ENCODE measurements around the gene WDR37.

WDR37 gene

DNA sequence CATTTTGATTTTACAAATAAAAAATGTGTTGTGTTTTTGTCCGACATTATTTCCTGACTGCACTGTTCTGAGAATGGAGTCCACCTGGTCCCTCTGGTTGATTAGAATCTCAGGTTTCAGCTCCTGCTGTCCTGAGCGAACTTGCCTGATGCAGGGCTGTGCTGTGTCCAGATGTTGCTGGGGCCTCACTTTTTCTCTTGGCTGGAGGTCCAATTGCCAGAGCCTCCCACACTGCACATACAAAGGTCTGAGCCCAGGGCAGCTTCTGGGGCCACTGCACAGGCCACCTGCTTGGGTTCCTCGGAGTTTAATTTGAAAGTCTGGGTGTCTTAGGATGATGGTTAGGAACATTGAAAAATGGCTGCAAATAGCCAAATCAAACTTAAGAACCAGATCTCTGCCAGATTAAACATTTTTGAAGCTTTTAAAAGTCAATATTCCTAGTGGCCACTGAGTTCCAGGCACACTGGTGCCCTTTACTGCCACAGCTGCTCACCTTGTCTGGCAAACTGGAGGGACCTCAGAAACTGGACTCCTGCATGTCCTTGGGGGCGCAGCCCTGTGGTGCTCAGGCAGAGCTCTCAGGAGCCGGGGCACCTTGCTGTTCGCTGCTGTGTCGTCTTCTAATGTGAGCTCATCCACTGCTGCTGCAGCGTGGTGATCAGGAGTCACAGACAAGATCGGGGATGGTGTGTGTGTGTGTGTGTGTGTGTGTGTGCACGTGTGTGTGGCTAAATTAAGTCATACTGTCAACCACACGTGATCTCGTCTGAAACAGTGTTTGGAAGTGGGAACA is 75.0 kb downstream of the WDR37 start:
- DNase-seq, result no peak

DNA sequence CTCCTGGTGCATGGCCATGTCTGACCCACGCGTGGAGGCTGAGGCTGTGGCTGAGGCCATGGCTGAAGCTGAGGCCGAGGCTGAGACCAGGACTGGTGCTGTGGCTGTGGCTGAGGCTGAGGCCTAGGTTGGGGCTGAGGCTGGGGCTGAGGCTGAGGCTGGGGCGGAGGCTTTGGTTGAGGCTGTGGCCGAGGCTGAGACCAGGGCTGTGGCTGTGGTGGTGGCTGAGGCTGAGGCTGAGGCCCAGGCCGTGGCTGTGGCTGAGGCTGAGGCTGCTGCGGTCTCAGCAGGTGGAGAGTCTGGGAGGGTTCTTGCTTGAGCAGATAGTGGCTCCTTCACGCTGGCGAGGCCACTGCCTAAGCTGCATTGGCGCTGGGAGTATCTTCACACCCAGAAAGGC is 76.4 kb downstream of the WDR37 start:
- no peak for DNase-seq

DNA sequence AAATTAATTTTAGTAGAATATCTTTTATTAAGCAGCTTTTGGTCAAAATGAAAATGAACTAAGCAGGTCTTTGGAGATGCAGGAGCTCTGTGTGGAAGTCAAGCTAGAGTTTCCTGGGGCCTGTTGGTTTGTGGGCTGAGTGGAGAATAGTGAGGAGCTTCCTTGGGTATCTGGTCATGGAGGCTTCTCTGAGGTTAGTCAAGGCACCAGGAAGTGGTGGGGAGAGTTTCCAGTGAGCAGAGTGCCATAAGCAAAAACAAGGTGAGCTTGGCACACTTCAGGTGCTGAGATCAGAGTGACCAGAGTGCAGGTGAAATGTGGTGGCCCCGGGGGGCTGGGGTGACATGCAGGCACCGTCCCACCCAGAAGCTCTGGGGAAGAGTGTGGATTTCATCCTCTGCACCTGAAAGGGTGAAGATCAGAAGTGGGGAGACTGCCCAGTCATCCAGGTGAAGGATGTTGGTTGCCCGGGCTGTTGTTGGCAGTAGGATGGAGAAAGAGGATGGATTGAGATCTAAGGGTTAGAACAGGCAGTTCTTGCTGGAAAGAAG is 77.4 kb downstream of the WDR37 start:
- no peak for DNase-seq

DNA sequence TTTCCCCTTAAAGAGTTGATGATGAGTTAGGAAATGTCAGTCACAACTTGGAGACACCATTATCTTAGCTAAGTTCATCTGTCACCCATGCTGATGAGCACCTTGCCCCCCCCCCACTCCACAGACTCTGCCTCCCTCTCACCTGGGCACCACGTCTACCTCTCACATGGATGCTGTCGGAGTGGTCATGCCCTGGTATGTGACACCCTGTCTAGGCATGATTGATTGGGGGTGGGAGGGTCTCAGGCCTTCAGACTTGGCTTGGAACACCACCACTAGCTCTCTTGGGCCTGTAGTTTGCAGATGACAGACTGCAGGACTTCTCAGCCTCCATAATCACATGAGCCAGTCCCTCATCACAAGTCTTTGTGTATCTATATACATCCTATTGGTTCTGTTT is 78.0 kb downstream of the WDR37 start:
- DNase-seq, result no peak

DNA sequence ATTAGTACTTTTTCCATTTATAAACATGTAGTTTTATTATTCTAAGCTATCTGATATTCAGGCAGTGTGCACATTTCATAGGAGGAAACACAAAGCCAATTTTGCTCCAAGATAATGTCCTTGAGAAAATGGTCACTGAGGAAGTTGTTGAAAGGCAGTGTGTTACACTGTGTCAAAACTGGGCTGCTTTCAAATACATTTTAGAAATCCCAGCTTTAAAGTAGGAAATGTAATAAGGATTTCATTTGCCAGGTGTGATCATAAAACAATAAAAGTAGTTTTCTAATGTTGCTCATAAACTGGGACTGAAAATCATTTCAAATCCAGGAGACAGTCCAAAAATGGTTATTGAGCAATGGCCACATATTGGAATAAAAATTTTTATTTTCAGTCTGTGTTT is 80.1 kb downstream of the WDR37 start:
- no peak for DNase-seq

DNA sequence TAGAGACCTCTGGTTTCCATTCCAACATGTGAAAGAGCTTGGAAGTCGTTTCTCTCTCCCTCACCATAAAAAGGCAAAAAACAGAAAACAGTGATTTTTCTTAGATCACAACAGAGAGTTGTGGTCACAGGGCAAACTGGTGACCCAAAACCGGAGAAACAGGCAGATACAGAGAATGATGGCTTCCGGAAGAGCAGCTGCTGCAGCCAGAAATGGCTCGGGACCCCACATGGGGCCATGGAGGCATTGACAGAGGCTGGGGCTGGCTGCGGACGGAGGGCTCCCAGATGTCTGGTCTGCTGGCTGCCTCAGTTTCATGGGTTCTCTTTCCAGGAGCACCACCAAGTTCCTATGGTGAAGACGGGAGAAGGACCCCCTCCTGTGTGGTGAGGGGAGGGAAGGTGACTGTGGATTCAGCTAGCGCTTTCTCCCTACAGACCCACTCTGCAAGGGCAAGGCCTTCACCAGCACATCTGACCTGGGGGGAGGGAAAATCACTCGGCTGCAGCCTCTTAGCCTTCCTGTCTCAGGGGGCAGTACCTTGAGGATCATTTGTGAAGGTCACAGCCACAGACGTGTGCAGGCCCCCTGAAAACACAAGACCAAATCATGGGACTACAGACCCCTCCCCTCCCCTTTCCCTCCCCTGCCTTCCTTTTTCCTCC is 81.4 kb downstream of the WDR37 start:
- no peak for DNase-seq

DNA sequence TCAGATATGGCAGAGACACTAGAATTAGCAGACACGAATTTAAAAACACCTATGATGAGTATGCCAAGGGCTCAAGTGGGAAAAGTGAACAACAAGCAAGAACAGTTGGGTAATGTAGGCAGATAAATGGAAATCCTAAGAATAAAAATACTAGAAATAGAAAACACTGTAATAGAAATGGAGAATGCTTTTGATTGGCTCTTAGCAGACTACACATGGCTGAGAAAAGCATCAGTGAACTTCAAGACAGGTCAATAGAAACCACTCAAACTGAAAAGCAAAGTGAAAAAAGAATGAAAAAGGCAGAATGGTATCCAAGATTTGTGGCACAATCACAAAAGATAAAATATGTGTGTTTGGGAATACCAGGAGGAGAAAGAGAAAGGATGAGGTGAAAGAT is 82.3 kb downstream of the WDR37 start:
- no peak for DNase-seq

DNA sequence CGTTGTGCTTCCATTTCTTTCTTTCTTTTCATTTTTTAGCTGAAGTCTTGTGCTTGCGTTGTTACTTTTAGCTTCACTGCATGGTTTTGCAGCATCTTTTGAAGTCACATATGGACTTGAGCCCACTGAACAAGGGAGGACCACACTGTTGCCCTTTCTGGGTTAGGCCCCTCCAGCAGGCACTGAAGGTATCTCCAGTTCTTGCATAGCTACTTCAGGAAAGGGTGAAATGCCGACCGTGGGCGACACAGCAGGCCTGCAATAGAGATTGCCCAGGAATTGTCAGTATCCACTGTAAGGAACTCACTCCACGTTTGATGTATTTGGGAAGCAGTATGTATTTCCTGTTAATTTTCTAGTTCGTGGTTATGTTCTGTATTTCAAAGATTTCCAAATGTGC is 85.1 kb downstream of the WDR37 start:
- DNase-seq, result no peak

DNA sequence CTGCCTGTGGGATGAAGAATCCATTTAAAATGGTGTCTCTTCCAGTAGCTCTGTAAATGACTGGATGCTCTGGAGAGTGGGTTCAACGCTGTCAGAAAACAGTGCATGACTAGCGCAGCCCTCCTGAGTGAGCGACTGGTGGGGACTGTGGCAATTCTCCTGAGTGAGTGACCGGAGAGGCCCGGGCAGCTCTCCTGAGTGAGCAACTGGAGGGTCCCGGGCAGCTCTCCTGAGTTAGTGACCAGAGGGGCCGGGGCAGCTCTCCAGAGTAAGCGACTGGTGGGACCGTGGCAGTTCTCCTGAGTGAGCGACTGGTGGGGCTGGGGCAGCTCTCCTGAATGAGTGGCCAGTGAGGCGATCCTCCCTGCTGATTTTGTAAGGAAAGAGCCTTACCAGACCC is 85.5 kb downstream of the WDR37 start:
- no peak for DNase-seq

DNA sequence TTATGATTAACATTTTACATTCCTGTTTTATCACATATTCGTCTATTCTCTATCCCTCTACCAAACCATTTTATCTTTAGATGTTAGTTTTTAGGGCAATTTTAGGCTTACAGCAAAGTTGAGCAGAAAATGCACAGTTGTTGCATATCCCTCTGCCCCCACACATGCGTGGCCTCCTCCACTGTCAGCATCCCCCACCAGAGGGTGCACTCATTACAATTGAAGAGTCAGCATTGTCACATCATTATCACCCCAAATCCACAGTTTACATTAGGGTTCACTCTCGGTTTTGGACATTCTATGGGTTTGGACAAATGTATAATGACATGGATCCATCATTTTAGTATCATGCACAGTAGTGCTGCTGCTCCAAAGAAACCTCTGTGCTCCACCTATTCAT is 86.4 kb downstream of the WDR37 start:
- no peak for DNase-seq

DNA sequence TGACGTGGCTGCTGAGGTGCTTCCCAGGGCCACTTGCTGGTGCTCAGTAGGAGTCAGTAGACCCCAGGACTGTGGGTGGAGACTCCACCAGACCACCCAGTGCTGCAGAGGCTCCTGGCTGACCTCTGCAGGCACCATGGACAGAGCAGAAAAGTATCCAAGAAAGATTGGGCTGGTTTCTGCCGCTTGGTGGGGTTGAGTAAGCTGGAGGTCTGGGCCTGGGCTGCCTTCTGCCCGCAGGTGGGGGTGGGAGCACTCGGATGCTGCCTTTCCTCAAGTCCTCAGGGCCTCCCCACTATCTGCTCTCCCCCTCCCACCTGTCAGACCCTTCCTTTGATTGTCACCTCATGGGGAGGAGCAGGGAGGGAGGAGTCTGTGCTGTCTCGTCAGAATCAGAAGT is 91.6 kb downstream of the WDR37 start:
- no peak for DNase-seq

DNA sequence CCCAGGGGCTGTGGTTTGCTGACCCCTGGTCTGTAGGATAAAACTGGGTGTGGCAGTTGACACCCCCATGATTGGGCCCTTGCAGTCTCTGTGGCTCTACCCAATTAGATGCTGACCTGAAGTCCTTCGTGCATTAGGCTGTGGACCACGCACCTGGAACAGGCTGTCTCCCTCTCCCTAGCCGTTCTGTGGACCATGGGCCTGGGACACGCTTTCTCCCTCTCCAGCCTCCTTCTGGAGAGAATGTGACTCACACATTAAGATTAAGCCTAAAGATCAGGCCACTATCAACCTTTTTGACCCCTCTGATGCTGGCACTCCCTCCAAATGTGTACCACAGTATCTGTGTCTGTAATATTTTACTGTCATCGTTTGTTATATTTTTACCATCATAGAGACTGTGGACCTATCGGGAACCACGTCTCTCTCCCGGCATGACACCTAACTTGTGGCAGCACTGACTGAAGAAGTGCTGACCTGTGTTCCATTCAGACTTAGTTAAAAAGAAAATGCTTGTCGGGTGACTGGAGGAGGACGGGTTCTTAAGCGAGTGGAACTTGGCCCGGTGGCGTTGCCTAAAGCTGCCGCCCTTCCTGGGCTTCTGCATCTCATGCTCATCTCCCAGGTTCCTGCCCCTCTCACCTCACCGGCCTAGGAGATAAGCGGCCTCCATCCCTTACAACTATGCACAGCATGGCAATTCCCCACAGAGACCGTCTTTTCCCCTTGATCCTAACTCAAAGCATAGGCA is 92.8 kb downstream of the WDR37 start:
- no peak for DNase-seq

DNA sequence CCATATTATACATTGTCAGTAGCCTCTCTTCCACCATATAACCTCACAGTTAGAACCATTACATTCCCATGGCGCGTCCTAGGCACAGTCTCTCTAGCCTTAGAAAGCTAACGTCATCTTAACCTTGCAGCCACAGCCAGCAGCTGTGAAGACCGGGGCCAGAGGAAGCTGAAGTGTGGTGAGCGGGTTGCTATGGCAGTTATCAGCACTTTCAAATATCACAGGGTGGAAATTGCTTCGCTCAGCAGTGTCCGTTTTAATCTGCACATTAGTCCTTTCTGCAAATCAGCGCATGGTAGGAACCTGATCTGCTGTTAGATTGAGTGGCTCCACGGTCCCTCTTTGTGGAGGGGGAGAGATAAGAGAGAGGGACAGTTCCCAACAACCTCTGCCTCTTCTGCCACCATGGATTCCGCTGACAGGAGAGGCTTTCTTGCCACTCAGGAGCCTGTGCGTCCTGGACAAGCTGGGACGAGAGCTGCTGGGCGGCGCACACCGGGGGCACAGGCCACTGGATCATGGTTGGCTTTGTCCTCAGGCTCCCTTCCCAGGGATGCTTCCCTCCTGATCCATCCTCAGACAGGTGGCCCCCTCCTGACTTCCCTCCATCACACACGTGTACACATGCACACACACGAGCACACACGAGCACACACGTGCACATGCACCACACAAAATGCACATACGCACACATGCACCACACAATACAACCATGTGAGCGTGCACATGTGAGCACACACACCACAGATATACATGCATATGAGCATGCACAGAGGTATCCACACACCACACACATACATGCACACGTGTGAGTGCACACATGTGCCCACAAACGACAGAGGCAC is 93.8 kb downstream of the WDR37 start:
- DNase-seq, result no peak

DNA sequence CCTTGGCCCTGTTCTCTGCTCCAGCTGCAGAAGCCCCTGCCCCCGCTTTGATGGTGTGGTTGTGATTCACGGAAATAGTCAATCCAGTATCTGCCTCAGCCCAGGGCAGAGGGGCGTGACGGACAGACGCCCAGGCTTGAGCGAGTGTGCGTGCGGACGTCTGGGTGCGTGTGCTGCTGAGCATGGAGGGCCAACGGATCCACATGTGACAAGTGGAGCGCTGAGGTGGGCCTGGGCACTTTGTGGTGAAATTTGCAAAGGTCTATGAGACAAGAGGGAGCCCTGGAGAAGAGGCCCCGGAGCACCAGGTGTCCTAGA is 94.4 kb downstream of the WDR37 start:
- no peak for DNase-seq

DNA sequence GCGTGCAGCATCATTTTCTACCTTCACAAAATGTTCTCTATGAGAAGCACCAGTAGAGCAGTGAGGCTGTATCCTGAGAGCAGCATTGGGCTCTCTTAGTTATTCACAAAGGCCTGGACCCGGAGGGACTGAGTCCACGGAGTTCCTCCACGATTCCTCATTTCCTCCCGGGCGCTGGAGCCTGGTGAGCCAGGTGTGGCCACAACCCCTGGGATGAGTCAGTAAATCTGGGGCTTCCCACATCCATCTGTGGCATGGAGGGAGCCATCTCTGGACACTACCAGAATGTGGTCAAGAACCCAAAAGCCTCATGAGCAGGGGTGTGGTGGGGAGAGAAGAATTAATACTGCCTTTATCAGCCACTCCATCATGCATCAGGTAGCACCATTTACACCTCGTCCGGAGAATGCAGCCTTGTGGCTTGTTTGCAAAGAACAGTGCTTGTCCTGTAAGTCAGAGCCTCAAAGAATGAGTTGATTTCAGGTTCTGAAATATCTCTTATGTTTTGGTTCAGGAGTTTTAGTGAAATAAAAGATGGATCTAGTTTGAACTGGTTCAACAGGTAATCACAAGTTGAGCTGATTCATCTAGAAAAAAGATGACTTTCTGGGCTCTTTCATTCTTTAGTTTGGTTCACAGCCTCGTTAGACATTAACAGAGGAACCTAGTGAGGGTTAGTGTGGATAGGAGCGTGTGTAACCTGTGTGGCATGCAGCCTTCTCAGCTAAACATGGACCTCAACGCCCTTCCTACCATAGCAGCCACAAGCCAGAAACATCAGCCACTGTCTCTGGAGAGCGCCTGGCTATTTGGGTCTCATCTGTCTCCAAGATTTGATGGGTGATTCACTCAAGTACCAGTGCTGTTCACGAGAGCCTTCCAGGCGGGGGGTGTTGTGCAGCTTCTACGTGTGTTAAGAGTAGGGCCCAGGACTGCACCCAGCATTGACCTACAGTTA is 95.2 kb downstream of the WDR37 start:
- DNase-seq, result no peak

DNA sequence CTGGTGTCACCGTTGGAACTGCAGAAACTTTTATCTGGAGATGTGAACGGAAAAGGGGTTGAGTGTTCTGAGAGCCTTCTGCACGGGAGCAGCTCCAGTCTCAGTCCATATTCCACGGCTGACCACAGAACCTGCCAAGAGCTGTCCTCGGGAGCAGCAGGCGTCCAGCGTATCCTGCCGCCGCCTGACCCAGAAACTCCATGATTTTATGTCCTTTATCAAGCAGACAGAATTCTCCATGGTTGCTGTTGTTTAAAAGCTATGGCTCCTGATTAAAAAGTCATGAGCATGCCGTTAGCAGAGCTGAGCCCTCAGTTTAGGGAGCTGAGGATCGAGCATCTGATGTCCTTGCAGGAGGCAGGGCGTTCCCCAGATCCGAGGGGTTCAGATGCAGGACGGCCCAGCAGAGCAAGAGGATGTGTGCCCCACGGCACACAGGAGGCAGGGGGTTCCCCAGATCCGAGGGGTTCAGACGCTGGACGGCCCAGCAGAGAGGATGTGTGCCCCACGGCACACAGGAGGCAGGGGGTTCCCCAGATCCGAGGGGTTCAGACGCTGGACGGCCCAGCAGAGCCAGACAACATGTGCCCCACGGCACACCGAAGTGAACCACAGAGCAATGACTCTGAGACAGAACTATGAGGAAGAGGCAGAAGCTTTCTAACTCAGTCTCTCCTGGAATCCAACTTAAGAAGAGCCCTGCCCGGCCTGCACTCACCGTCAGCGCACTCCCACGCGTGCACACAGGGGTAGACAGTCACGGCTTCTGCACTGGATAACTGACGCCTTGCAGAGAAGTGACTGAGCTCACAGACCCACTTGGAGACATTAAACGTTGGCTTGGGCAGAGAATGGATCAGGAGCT is 96.4 kb downstream of the WDR37 start:
- no peak for DNase-seq

DNA sequence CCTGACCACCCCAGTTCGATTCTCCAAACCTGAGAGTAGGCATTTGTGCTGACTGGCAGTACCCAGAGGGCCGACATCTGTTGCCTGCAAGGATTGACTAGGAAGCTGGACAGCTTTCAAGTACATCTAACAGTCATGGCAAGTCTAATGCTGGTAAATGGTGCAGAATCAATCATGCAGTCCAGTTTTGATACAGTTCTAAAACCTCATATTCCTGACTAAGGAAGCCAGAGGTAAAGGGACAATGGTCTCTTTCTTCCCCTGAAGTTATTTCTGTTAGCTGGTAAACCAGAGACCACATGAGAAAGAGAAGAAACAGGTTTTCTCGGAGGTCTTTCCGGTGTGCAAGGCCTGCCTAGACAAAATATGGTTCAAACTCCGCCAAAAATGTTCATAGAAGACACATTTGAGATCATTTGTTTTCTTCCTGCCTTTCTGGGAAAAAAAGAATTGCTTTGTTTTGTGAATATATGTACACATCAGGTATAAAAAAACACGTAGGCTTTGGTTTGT is 97.1 kb downstream of the WDR37 start:
- no peak for DNase-seq

DNA sequence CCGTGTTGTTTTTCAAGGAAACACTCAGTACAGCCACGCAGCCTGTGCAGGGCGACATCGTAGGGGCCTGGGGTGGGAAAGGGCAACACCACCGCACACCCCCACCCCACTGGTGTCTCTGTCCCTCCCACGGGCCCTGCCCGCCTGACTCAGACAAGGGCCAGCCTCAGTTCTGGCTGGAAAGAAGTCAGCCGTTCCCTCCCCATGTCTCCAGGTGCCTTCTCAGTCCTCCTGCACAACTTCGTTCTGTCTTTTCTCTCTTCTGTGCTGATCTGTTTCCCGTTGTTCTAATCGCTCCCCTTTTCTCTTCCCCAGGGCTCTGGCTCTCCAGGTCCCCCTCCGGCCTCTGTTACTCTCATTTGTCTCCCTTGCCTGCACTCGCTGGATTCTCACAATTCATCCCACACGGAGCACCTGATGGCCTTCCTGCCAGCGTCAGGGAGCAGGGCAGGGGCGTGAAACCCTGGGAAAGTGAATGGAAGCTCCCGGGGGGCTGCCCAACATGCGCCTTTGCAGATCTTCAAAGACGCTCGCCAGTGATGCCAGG is 97.7 kb downstream of the WDR37 start:
- DNase-seq, result no peak

DNA sequence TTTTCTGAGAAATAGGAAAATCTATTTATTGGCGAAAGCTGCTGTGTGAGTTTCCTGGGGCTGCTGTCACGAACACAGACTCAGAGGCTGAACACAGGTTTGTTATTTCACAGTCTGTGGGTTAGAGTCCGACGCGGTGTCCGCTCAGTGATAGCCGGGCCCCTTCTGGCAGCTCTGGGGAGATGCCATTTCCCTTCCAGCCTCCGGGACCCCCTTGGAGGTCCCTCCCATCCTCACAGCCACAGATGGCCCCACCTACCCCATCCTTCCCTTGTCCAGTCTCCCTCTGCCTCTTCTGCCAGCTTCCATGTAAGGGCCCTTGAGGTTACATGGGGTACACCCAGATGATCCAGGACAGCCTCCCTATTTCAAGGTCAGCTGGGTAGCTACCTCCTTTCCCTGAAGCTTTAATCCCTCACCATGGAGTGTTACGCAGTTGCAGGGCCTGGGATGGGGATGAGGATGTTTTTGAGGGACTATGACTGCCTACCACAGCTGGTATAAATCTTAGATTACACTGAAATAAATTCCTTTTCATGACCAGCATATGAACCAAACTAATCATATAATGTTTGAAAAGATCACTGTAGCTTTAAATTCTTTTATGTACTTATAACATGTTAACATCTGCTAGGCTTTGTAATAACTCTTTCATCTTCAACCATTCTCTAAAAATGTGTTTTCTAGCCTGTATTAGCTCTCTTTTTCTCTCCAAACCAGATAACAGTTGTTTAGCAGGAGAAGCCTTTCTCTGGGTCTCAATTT is 98.5 kb downstream of the WDR37 start:
- DNase-seq, result no peak

Data from right hindlimb (tissue), 1 donor.